Kidney capillary endothelial cell (primary cell): ENCODE data around the gene TDRKH.
"Not testable (repeated sequence)": the region's sequence is repeated elsewhere in the genome, so short reads cannot be mapped to it uniquely, and the experiment has no call there.

Experiments used
- DNase-seq: peaks from one replicate; pipeline ENCODE4 v3.0.0-alpha.2; 2018; ENCODE audit warnings: low spot score

The TDRKH gene

GRCh38 chr1:151802372-151802771, 12.1 kb upstream of the TDRKH start:
- no peak for DNase-seq

GRCh38 chr1:151801846-151802245, 11.5 kb upstream of the TDRKH start:
- DNase-seq = no peak

GRCh38 chr1:151801310-151801820, 11.1 kb upstream of the TDRKH start:
- no peak for DNase-seq

GRCh38 chr1:151800830-151801229, 10.5 kb upstream of the TDRKH start:
- DNase-seq = no peak

GRCh38 chr1:151799179-151800022, 9.1 kb upstream of the TDRKH start:
- DNase-seq = no peak

GRCh38 chr1:151798571-151798970, 8.3 kb upstream of the TDRKH start:
- DNase-seq = no peak

GRCh38 chr1:151790940-151791651, 796 bp upstream of the TDRKH start:
- peak; percentile 15 for DNase-seq

- DNase-seq = no peak
Observed at GRCh38 chr1:151787689-151788088, 2.6 kb downstream of the TDRKH start.

- DNase-seq = no peak
Observed at GRCh38 chr1:151783796-151784195, 6.5 kb downstream of the TDRKH start.

GRCh38 chr1:151782741-151783140, 7.6 kb downstream of the TDRKH start:
- DNase-seq = no peak

- not testable (repeated sequence) for DNase-seq
Observed at GRCh38 chr1:151782026-151782425, 8.3 kb downstream of the TDRKH start.

GRCh38 chr1:151780736-151781135, 9.6 kb downstream of the TDRKH start:
- not testable (repeated sequence) for DNase-seq

- no peak for DNase-seq
Observed at GRCh38 chr1:151779852-151780251, 10.4 kb downstream of the TDRKH start.

GRCh38 chr1:151777317-151777716, 13.0 kb downstream of the TDRKH start:
- no peak for DNase-seq

- no peak for DNase-seq
Observed at GRCh38 chr1:151776665-151777062, 13.6 kb downstream of the TDRKH start.

- DNase-seq = no peak
Observed at GRCh38 chr1:151775894-151776664, 14.2 kb downstream of the TDRKH start.

- DNase-seq = no peak
Observed at GRCh38 chr1:151774256-151774922, 15.9 kb downstream of the TDRKH start.

- no peak for DNase-seq
Observed at GRCh38 chr1:151773702-151774101, 16.6 kb downstream of the TDRKH start.

- DNase-seq = not testable (repeated sequence)
Observed at GRCh38 chr1:151769270-151769669, 21.0 kb downstream of the TDRKH start.

- not testable (repeated sequence) for DNase-seq
Observed at GRCh38 chr1:151768351-151769066, 21.8 kb downstream of the TDRKH start.

GRCh38 chr1:151763990-151764389, 26.3 kb downstream of the TDRKH start:
- DNase-seq = no peak
